ENCODE measurements around the gene SH2B3.
"Not testable (repeated sequence)": the region's sequence is repeated elsewhere in the genome, so short reads cannot be mapped to it uniquely, and the experiment has no call there.

SH2B3 gene

DNA sequence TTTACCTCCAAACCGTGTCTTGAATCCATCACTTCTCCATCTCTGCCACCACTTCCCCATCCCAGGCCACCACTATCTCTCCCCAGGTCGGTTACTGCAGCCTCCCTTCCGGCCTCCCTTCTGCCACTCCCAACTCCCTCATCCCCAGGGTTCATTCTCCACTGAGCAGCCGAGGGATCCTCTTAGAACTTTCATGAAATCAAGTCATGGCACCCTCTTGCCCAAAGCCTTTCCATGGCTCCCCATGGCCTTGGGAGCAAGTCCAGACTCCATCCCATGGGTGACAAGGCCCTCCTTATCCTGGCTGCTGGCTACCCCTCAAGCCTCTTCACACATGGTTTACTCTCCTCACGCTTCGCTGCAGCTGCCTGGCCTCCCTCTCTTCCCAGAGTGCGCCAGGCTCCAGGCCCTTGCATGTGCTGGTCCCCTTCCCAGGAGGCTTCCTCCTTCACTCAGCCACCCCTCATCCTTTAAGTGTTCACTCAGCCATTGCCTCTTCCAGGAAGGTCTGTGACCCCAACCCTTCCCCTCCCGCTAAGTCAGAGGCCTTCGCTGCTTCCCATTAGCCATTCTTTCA lies 17.9 kb upstream of the SH2B3 start:
- DNase-seq: no peak

DNA sequence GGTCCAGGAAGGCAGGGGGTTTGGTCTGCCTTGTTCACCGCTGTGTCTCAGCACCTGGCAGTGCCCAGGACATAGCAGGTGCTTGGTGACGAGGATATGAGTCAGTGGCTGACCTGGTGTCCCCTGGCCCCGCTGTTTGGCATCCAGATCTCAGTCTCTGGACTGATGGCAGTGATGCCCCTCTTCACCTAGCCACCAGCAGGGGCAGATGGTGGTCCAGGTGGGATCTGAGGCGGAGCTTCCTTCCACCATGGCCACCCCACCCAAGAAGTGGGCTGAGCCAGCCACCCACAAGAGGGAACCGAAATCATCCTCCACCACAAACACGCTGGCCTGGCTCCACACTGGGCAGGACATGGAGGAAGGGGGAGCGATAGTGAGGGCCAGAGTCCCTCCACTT lies 16.1 kb upstream of the SH2B3 start:
- no peak for DNase-seq

DNA sequence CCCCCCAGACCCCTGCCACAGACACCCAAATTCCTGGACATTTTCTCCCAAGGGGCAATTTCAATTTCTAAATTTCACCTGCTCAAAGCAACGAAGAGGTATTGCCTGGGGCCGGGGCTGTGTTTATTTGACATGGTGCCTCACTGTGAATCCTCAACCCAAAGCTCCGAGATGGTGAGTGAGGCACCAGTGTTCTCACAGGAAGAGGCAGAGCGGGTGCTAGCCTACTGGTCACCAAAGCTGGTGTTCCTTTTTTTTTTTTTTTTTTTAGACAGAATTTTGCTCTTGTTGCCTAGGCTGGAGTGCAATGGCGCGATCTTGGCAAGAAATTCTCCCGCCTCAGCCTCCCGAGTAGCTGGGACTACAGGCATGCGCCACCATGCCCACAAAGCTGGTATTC lies 14.8 kb upstream of the SH2B3 start:
- no peak for DNase-seq

DNA sequence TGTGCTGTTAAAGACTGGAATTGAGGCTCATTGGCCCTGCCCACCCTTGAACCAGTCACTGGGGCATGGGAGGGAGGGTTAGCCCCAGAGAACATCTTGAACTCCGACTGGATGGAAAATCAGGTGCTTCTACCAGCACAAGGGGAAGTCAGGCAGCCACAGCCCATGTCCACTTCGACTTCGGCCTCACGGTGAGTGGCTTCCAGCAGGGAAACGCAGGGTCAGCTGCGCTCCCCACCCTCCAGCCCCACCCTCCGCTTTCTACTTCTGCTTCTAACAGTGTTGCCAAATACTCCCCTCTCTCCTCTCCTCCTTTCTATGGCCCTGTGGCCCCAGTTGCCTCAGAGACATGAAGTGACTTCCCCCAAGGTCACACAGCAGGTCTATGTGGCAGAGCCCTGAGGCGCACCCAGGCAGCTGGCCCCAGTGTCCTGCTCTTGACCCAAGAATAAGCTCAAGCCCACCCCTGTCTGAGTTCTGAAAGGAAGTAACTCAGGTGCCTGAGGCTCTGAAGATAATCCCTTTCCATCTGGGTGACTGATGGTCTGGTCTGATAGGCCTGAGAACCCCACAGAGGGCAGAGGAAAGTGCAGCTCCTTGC lies 11.9 kb upstream of the SH2B3 start:
- no peak for DNase-seq

DNA sequence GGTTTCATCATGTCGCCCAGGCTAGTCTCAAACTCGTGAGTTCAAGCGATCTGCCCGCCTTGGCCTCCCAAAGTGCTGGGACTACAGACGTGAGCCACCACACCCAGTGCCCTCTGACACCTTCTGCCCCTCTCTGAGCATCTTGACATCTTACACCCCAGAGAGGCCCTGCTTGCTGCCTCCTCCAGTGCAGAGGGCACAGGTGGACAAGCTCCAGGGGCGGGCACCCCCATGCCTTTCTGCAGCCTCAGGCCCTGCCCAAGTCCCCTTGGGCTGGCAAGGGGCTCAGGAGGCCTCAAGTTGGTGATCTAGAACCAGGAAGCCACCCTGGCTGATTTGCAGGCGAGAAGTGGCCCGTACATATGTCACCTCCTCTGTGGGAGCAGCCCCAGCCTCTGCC lies 11.2 kb upstream of the SH2B3 start:
- no peak for DNase-seq

DNA sequence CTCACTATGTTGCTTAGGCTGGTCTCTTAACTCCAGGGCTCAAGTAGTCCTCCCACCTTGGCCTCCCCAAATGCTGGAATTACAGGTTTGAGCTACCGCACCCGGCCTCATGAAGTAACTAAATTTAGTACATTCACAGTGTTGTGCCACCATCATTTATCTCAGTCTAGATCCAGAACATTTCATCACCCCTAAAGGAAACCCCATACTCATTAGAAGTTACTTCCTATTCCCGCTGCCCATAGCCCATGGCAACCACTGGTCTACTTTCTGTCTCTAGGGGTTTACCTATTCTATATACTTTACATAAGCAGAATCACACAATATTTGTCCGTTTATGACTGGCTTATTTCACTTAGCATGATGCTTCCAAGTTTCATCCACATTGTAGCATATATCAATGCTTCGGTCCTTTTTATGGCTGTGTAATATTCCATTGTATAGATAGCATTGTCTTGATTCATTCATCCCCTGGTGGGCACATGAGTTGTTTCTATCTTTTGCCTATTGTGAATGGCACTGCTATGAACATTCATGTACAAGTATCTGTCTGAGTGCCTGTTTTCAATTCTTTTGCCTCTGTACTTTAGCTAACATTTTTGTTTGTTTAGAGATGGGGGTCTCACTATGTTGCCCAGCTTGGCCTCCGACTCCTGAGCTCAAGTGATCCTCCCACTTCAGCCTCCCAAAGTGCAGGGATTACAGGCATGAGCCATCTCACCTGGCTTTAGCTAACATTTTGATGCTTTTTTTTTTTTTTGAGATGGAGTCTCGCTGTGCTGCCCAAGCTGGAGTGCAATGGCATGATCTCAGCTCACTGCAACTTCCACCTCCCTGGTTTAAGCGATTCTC lies 10.2 kb upstream of the SH2B3 start:
- no peak for DNase-seq

DNA sequence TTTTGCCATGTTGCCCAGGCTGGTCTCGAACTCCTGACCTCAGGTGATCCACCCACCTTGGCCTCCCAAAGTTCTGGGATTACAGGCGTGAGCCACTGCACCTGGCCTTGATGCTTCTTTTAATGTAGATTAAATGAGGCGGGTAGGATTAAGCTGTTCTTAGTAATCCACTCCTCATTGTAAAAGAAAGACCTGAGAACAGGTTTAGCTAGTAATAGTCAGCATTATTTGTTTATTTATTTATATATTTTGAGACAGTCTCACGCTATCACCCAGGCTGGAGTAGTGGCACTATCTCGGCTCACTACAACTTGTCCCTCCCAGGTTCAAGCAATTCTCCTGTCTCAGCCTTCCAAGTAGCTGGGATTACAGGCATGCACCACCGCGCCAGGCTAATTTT lies 9.5 kb upstream of the SH2B3 start:
- DNase-seq: not testable (repeated sequence)

DNA sequence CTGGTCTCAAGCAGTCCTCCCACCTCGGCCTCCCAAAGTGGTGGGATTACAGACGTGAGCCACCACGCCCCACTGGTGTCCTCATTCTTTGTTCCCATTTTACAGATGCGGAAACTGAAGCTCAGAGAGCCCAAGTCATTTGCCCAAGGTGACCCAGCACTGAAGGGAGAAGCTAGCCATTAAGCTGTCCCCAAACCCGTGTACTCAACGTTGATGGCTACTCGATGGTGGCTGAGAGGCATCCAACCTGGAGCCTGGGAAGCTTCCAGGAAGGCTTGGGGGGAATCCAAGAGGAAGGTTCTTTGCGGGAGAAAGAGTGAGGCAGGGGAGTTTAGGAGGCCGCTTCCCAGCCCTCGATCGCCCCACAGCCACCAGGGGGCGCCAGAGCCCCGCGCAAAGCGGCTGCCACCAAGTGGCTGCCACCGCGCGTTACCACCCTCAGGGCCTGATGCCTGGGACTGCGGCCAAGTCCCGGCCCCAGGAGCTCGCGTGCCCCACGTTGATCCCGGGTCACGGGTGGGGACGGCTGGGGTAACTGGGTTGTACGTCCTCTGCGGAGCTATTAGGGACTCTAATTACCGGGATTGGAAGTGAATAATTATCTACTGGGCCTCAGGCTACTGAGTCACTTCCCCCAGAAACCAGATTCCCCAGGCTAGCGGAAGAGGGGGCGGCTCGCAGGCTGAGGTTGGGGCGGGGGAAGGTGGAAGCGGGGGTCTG lies 8.8 kb upstream of the SH2B3 start:
- DNase-seq: no peak

DNA sequence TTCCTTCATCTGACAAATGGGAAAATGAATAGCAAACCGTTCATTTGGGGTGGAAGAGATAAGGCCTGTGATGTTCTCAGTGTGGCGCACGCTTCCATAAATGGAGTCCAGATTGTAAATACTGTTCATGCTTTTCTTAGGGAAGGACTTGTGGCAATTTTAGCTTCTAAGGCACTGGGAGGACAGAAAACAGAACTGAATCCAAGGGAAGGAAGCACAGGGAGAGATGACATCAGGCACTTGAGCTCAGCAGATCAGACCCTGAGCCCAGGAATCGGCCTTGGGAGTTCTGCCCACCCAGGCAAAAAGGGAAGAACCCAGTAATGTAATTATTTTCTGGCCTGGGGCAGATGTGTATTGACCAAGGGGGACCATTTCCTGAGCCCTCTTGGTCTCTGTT lies 7.2 kb upstream of the SH2B3 start:
- DNase-seq: no peak

DNA sequence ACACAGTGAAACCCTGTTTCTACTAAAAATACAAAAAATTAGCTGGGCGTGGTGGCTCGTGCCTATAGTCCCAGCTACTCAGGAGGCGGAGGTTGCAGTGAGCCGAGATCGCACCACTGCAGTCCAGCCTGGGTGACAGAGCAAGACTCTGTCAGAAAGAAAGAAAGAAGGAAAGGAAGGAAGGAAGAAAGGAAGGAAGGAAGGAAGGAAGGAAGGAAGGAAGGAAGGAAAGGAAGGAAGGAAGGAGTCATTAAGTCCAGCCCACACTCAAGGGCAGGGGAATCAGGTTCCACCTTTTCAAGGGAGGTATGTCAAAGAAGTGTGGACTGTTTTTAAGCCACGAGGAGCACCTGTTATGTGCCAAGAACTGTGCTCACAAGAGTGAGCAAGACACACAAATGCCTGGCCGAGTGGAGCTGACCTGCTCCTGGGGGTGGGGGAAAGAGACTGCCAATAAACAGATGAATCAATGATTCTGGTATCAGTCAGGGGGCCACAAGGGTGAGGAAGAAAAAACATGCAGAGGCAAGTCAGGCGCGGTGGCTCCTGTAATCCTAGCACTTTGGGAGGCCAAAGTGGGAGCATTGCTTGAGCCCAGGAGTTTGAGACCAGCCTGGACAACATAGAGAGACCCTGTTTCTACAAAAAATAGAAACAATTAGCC lies 5.8 kb upstream of the SH2B3 start:
- DNase-seq: not testable (repeated sequence)

DNA sequence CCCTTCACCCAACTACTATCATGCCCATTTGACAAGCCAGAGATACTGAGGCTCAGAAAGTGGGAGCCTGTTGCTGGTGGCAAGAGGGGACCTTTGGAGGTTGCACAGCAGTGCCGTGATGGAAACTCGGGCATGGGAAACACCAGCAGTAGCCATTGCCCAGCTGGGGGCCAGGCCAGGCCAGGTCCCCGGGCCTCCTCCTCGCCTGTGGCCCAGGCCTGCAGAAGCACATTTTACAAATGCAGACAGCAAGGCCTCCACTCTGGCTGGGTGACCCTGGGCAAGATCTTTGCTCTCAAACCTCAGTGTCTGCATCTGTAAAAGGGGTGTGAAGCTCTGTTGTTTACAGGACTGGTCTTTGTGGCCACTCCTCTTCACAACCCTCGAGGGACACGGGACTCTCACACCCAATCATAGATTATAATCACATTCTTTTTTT lies 4.5 kb upstream of the SH2B3 start:
- no peak for DNase-seq

DNA sequence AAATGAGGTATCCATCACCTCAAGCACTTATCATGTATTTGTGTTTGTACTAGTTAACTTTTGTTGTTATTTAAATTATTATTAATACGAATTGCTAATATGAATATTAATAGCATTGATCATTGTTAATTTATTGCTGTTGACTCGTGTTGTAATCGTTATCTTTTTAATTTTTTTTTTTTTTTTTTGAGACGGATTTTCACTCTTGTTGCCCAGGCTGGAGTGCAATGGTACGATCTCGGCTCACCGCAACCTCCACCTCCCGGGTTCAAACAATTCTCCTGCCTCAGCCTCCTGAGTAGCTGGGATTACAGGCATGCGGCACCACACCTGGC lies 3.3 kb upstream of the SH2B3 start:
- not testable (repeated sequence) for DNase-seq

DNA sequence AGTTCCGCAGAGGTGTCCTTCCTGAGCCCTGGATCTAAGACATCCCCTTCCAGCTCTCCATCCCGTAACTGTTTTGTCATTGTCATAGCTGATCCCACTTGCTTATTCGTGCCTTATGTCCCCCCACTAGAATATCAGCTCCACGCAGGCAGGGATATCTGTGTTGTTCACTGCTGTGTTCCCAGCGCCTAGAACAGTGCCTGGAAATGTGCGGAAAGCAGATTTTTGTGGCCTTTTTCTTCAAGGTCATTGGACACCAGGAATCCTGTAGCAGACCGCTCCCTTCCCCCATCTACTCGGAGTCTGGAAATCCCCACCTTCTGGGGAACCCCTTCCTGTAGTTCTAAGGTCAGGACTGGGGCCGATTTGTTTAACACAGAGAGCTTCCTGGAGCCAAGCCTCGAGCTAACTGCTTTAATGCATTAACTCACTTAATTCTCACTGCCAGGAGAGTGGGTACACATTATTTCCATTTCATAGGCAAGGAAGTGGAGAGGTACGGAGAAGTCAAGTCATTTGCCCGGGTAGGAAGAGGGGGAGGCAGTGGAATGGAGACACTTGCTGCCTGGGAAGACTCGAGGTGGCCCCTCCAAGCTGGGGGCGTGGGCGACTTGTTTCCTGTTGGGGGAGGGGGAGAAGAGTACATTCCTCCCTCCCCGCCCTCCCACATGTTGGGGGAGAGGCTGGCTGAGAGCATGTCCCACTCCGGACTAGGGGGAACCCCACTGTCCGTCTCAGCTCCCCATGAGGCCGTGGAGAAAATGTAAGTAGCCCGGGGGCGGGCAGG lies 1.2 kb upstream of the SH2B3 start:
- DNase-seq: no peak

DNA sequence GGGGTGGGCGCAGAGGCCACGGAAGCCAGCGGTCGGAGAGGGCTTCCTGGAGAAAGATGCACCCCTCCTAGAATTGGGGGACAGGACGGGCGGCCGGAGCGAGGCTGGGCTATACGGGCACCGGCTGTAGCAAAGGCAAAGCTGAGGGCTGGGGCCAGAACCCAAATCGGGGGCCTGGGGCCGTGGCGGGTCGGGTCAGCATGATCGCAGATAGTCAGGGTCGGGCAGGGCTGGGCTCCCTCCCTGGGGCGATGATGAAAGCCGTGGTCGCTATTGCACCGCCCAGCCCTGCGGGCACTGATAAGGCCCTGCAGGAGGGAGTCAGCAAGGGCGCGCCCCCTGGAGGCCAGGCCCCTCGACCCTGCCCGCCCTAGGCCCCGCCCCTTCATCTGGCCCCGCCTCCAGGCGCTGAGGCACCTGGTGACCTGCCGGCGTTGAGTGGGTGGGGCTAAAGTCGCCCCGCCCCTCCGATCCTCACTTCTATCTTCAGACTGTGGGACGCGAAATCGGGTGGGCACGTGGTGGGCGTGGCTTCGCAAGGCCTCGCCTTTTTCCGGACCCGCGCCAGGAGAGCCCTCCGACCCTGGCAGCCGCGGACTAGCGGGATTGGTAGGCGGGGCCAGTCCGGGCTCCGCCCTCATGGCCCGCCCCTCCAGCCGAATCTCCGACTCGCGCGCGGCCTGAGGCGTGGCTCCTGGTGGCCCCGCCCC lies 419 bp upstream of the SH2B3 start:
- peak; percentile 71 for DNase-seq

DNA sequence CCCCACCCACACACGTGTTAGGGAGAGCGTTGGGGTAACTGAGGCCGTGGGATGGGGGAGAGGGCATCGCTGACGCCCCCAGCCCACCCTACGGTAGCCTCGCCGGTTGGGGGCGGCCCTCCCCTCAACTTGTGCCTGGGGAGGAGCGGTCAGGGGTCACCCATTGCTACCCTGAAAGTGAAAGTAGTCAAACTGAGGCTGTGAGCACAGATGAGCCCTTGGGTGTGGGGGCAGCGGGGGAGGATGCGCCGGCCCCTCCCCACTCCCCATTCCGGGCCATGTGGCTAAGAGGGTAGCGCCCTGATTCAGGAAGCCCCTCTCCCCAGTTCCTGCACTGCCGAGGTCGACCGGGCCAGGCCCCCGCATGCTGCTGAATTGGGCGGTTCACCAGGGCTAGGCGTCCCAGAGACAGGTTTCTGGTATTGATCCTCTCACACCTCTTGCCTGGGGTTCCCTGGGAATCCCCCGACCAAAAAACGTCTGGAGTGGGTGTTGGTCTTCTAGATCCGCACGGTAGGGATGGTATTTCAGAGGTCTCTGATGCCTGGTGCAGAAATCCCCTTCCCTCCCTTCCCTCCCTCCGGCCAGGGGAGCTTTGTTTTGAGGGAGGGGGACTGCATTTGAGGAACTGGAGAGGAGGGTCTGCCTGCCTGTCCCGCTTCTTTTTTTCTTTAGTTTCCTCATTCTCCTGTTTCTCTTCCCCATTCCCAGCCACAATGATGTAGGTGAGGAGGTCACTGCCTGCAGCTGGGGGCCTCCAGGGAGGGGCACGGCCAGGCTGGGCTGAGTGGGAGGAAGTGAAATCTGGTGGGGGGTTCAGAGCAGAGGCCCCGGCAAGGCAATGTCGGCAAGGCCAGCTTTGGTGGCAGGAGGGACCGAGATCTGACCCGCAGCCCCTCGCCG lies 1.0 kb downstream of the SH2B3 start:
- DNase-seq: no peak

DNA sequence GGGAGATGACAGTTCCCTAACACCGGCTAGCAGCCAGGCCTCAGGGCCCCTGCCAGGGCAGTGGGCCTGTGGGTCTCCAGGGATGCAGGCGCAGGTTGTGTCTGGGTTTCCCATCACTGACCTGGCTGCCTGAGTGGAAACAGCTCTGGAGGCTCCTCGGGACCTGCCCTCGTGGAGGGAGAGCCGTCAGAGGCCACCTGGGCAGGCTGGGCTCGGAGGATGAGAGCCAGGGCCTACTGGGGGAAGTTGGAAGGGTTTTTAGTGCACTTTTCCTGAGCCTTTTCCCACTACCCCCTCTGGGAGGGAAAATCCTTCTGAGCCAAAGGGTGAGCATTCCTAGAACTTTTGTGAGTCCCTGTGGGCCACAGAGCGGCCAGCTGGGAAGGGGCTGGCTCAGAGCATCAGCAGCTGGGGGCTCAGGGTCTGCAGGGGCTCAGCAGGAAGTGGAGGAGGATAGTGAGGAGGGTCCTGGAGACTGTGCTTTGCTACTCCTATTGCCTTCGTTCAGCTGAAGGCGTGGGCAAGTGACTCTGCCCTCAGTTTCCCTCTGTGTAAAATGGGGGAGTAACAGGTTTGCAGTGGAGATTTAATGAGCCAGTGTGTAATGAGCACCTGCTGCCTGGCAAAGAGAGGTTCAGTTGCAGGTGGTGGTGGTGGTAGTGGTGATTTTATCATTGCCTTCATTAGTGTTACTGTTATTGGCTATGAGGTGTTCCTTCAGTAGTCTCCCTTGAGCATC lies 1.8 kb downstream of the SH2B3 start:
- DNase-seq: no peak

DNA sequence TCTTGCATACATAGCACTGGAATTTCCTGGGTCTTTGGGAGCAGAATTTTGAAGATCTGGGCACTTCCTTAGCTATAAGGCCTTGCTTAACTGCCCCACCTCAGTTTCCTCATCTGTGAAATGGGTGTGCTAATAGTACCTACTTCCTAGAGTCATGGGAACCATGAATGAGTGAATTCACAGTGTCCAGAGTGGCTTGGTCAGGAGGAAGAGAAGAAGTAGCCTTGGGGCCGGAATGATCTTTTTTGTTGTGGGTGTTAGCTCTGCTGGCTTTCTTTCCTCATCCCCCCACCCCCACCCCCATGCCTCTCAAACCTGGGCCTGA lies 2.4 kb downstream of the SH2B3 start:
- DNase-seq: no peak

DNA sequence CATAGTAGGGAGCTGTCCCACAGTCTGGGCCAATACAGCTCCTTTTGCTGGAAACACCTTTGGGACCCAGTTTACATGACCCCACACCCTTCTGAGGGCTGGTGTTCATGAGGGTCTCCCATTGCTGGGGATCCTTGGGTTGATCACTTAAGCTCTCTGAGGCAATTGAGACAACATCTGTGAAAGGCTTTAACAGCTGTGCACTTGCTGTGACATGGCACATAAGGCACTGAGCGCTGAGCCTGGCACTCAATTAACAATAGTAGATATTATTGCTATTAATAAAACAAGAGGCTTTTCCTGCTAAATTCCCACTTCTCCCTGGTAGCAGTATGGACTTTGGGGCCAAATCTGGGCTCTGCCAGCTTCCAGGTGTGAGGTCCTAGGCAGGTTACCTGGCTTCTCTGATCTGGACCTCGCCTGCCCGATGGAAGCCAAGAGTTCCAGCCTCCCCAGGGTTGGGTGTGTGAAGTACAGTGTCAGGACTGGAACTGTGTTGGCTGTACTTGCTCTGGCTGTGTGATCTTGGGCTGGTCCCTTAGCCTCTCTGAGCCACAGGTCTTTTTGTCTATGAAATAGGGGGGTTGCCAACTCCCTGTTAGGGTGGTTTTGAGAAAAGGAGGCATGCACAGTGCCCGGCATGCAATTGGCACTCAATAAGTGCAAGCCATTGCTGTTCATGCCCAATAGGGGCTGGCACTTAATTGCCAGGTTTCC lies 3.1 kb downstream of the SH2B3 start:
- no peak for DNase-seq

DNA sequence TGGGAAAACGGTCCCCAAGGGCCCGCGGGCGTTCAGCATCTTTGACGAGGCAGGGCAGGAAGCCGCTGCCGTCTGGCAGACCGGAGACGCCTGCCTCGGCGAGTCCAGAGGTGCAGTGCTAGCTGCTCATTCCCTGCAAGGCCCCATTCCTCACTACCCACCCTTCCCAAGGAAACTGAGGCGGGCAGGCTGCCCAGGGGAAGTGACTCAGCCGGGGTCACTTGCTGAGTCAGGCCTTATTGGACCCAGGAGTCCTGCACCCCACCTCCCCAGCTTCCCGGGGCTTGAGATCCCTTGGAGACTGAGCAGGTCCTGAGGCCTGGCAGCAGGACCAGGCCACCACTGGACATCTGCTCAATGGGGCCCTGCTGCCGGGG lies 3.7 kb downstream of the SH2B3 start:
- no peak for DNase-seq

Measured in NCI-H187 treated with DMSO at 0.1 percent for 48 hours (cell line).